Activated CD4-positive, alpha-beta T cell treated with anti-CD3 and anti-CD28 coated beads, Interleukin-2, amount 50 U/mL, for 48 hours (primary cell): ENCODE data around the gene ITFG2.
A peak's percentile ranks its signal among the peaks of the same experiment; 100 is the strongest.

Experiments
- DNase-seq, 2 experiments: peaks; one replicate each; pipeline ENCODE4 v3.0.0-alpha.2; 2020

ITFG2 gene

DNA sequence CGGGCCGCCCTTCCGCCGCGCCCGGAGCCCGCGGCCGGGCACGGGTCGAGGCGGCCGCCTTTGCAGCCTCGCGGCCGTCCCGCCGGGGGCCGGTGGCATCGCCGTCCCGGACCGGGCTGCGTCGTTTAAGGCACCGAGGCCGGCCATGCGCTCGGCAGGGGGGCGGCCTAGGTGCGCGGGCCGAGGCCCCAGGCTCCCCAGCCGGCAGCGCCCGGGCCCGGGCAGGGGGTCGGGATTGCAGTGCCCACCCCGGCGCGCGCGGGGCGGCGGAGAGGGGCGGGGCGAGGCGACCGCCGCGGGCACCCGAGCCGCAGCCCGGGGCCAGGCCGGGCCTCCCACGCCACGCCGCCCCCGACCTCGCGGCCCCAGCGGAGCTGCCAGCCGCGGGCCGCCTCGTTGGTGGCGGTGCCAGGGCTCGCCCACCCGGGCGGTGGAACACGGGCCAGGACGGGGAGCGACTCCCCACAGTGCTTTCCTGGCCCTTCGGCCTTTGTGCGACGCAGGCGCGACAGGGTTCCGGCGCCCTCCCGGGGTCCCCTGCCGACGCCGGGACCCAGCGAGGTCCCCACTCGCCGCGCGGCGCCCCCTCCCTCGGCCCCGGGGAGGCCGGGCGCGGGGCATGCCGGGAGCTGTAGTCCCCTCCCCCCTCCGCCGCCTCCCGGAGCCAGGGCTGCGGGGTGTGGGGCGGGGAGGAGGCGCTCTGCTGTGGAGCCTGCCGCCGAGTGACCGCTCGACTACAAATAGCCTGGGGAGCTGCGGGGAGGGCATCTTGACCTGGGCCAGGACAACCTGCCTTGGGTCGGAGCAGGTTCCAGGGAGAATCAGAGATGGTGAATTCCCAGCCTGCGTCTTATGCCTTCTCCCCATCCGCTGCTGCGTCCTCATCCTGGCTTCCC lies 16.9 kb upstream of the ITFG2 start:
- peak; percentile 73 to 75 for DNase-seq

- DNase-seq = no peak
These were observed 16.2 kb upstream of the ITFG2 start for GRCh38 chr12:2796187-2796666.

GRCh38 chr12:2797721-2798418 lies 14.6 kb upstream of the ITFG2 start:
- DNase-seq = no peak

DNA sequence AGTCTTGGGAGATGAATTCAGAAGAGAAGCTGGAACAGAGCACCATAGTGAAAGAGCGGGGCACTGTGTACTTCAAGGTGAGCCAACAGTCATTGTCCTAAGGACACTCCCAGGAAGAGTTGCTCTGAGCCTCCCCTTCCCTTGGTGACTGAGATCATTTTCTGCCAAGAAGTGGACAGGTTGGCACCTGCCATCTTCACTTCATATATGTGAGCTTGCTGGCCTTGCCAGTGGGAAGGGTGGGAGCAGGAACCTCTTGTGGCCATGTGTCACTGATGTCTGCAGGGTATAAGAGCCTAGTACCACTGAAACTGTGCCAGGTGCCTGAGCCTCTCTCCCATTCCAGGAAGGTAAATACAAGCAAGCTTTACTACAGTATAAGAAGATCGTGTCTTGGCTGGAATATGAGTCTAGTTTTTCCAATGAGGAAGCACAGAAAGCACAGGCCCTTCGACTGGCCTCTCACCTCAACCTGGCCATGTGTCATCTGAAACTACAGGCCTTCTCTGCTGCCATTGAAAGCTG lies 12.4 kb upstream of the ITFG2 start:
- DNase-seq = no peak

- no peak for DNase-seq
These were observed 11.3 kb upstream of the ITFG2 start for GRCh38 chr12:2801044-2801783.

- DNase-seq = no peak
These were observed 8.7 kb upstream of the ITFG2 start for GRCh38 chr12:2803635-2804392.

DNA sequence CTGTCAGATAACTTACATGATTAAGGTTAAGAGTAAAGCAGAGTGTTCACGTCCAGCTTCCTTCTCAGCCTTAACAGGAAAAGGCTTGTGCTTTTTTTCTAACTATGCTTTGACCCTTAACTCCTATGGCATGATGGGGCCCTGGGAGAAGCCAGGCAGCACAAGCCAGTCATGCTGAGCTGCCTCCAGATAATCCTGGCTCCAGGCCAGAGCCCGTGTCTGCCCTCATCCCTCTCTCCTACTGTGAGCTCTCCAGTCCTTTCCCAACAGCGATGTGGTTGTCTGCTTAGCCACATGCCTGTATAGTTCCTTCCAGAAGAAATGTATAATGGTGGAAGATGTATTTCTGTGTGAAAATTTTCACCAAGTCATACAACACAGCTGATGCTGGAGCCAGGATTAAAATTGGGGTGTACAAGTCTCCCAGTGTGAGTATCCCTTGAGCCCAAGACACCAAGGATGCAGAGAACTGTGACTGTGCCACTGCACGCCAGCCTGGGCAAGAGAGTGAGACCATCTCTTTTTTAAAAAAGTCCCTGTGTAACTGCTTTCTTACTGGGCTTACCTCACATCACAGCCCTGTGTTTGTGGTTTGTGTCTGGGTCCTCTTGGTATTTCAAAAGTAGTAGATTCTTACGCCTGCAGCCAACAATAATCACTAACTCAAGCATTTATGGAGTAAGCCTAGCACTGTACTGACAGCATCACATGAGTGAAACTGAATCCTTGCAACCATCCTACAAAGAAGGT lies 7.9 kb upstream of the ITFG2 start:
- DNase-seq = no peak

DNA sequence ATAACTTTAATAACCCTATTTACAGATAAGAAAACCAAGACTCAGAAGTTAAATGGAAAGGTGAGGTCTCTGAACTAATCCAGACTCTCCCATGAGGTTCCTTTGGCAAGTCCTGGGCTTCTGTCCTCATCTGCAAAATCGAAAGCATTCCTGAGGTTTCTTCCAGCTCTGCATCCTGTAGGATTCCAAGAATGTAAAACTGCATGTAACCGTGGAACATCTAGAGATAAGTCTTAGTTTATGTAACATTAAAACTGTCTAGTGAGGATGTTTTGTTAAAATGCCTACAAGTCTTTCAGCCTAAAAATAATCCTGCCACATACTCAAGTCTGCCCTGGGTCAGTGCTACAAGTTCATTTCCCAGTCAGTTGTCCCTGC lies 7.3 kb upstream of the ITFG2 start:
- no peak for DNase-seq

- no peak for DNase-seq
These were observed 5.8 kb upstream of the ITFG2 start for GRCh38 chr12:2806700-2807099.

- DNase-seq = no peak
These were observed 667 bp upstream of the ITFG2 start for GRCh38 chr12:2811801-2812200.

DNA sequence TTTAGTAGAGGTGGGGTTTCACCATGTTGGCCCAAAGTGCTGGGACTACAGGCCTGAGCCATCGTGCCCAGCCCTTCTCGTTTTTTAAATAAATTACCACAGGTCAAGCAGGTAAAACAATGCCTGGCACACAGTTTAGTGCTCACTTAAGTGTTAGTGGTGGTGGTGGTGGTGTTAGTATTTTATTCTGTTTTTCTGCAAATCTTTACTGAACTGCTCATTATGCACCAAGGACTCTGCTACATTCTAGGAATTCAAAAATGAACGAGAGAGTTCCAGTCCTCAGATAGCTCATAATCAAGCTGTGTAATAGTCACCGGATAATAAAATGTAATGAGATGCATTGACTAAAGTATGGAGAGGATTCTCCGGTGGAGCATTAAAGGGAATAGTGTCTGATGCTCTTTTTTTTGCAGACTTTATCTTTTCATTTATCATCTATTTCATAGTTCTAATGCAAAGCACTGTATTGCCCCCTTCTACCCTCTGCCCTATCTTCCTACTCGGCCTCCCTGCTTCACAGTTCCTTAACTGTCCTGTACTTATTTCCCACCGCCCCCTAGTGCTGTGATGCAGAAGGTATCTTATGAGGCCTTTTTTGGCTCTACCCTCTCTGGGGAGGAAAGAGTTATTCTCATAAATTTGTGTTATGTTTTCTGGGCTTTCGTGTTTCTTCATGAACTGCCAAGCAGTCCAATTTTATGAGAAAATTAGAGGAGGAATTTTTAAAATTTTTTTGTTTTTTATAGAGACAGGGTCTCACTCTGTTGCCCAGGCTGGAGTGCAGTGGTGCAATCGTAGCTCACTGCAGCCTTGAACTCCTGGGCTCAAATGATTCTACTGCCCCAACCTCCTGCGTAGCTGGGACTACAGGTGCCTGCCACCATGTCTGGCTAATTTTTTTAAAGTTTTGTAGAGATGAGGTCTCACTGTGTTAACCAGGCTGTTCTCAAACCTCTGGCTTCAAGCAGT lies 1.0 kb downstream of the ITFG2 start:
- DNase-seq = peak; percentile 47 to 63

DNA sequence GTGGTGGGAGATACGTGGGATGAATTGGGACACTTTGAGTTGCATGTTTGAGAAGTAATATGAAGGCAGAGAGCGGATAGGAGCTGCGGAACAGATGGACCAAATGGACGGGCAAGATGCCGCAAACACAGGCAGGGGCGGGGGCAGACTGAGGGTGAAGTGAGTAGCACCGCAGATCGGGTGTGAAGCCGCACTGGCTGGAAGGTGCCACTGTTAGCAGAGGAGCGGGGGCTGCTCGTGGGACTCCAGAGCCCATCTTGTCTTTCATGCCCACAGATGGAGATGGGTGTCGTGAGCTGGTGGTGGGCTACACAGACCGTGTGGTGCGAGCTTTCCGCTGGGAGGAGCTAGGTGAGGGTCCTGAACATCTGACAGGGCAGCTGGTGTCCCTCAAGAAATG lies 7.3 kb downstream of the ITFG2 start:
- DNase-seq = no peak

GRCh38 chr12:2820432-2820831 lies 8.0 kb downstream of the ITFG2 start:
- no peak for DNase-seq

- no peak for DNase-seq
These were observed 11.0 kb downstream of the ITFG2 start for GRCh38 chr12:2823483-2823882.

DNA sequence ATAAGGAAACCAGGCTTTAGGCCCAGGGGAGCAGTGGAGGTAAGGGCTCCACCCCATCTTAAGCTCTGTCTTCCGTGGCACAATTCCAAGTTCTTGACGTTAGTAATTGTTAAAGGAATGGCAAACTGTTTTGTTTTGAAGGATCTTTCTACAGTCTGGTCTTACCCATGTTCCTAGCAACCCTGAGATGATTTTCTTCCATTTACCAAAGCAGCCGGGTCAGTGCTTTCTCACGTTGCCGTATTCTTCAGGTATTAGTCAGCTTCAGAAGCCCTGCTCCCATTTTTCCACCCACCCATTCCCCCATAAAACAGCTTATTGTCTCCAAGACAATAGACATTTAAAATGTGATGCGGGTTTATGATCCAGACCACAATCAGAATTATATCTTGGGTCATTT lies 12.1 kb downstream of the ITFG2 start:
- DNase-seq = no peak

DNA sequence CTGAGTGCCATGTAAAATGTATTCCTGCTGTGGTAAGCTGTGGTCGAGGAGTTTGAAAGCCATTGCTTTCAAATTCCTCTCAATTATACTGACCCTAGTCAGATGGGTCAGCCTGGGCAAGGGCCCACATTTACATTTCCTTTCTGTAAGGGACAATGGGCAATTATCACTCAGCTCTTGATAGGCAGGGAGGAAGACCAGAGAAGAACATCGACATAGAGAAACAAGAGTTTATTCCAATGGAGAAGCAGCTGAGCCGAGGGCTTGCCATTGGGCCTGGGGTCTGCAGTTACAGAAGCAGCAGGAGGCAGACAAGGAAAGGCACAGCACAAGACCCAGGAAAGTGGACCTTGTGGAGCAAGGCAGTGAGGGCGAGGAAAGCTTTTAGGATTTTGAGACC lies 12.7 kb downstream of the ITFG2 start:
- DNase-seq = no peak

DNA sequence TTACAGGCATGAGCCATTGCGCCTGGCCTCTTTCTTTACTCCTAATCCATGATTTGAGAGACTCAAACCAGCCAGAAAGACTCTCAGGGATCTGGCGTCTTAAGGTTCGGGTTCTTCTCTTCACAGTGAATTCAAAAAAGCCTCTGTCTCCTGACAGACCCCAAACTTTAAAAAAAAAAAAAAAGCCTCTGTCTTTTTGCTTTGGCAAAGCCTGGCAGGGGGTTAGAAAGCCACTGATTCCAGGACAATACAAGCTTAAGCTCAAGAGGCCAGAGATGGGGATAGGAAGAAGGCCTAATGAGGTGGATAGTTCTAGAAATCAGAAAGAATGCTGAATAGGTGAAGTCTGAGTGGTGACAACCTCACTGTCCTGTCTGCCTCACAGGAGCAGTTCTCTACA lies 13.6 kb downstream of the ITFG2 start:
- DNase-seq = no peak

DNA sequence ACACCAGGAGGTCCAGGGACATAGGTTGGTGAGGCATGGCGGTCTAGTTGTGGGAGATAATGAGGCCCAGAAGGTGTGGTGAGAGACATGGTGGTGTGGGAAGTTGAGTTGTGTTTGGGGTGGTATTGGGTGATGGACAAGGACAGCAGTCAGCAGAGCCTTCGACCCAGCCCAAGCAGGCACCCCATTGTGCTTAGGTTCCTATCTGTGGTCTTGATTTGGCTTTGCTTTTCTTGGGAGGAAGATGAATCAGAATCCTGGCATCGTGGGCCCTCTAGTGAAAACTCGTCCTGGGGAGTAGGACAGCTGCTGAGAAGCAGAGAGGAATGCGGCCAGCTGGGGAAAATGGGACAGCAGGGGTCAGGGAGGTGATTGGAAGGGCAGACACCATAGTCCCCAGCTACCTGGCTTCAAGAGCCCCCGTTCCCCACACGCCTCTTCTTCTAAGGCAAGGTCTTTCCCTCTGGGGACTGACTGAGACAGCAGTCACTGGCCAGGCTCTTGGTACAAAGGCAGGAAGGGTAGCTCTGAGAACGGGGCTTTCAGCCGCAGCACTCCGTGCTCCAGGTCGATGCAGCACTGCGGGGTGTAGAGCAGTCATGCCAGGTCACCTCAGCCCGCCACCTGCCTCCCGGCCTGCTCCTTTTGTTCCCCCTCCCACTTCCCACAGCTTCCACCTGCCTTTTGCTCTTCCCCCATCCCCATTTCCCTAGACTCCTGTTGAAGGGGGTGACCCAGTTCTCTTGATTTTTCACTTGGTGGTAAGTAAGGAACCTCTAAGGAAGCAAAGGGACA lies 14.4 kb downstream of the ITFG2 start:
- no peak for DNase-seq

- no peak for DNase-seq
These were observed 16.8 kb downstream of the ITFG2 start for GRCh38 chr12:2829275-2829674.
